Measurements from ENCODE around the gene SPN. TPM values are rescaled to one million over a fixed set of nuclear protein-coding genes. Genes with fewer than 3 reads are reported as not detected.

SPN gene
- total and polyA plus RNA-seq, 2 donors = 0.85 to 1.4 TPM

DNA sequence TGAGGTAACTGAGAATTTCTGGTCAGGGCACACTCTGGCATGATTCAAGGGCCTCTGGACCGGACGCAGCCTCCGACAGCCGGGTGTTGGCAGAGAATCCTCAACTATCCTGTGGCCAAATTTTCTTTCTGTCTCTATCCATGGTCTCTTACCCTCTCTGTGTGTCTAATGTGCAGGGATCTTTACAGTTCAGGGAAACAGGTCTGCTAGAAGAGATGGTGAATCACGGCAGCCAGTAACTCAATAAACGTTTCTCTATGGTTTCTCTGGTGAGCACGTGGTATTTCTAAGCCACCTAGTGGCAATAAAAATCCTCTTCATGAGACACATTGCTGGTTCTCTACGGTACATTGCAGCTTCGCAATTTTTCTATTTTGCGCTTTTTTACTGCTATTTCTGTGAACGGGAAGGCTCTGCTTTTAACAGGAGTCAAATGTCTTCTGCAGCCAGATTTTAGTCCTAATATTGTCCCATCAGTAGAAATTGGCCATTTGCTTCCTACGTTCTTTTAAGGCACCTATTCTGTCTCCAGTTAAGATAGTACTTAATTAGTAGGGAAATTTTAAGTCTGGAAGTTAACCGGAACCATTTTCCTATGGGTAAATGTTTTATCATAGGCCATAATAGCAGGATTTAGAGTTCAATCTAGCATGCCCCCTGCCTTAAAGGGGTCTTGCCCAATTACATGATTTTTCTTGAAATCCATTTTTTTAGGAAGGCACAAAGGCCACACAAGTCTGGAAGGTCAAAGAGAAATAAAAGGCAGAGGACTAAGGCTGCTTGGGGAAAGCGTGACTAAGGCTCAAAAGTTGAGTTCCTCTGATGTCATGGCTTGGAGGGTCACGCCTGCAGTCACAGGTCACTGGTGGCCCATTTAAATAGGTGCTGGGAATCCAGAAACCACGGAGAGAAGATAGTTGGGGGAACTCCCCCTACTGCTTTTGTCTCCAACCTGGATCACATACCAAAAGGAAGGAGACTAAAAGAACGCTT lies 47.5 kb downstream of the SPN start:
- no peak for DNase-seq (ENCODE audit: extremely low spot score)
- no peak overlapping the region for H3K27ac ChIP-seq (ENCODE audit: low read depth)
- WGBS = 43% methylated on average over 17 of the region's 17 CpGs
- no peak overlapping the region for H3K4me3 ChIP-seq (ENCODE audit: low read depth, low read length)
- no peaks in the 10 kb centered on the region for H3K4me1 ChIP-seq (ENCODE audit: insufficient read depth)
- no peaks in the 10 kb centered on the region for H3K36me3 ChIP-seq (ENCODE audit: insufficient read depth)

DNA sequence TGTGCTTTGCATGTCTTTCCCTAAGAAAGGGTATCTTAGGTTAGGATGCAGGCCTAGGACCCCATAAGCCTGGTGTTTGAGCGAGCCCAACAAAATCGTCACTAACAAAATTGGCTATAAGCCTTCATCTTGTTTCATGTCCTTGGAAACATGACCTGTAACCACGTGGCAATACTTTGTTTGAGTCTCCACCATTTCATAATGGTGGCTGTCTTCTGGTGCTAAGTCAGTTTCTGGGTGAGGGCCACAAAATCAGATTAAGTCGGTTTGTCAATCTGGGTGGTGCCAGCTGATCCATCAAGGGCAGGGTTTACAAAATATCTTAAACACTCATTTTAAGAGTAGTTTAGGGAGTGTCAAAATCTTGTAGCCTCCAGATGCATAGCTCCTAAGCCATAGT lies 49.8 kb downstream of the SPN start:
- DNase-seq (ENCODE audit: extremely low spot score) = no peak
- no peak overlapping the region for H3K27ac ChIP-seq (ENCODE audit: low read depth)
- H3K36me3 ChIP-seq (ENCODE audit: insufficient read depth) = no peaks in the 10 kb centered on the region
- no peak overlapping the region for H3K4me3 ChIP-seq (ENCODE audit: low read depth, low read length)
- 72% methylated on average over 4 of the region's 4 CpGs for WGBS
- H3K4me1 ChIP-seq (ENCODE audit: insufficient read depth) = no peaks in the 10 kb centered on the region

GRCh38 chr16:29714396-29714795 lies 51.3 kb downstream of the SPN start:
- H3K36me3 ChIP-seq (ENCODE audit: insufficient read depth) = no peaks in the 10 kb centered on the region
- DNase-seq (ENCODE audit: extremely low spot score) = no peak
- H3K27ac ChIP-seq (ENCODE audit: low read depth) = no peak overlapping the region
- H3K4me3 ChIP-seq (ENCODE audit: low read depth, low read length) = no peak overlapping the region
- 80% methylated on average over 2 of the region's 2 CpGs for WGBS
- H3K4me1 ChIP-seq (ENCODE audit: insufficient read depth) = no peaks in the 10 kb centered on the region

- 21% methylated on average over 1 of the region's 1 CpG for WGBS
- DNase-seq (ENCODE audit: extremely low spot score) = no peak
- Histone ChIP-seq H3K4me3 (ENCODE audit: low read depth, low read length) (no peak overlapping the region), H3K4me1 (ENCODE audit: insufficient read depth) (no peaks in the 10 kb centered on the region), H3K36me3 (ENCODE audit: insufficient read depth) (no peaks in the 10 kb centered on the region), H3K27ac (ENCODE audit: low read depth) (no peak overlapping the region)
Observed at GRCh38 chr16:29714972-29715371, 51.9 kb downstream of the SPN start.

GRCh38 chr16:29717113-29717512 lies 54.1 kb downstream of the SPN start:
- Histone ChIP-seq H3K4me3 (ENCODE audit: low read depth, low read length) (no peak overlapping the region), H3K36me3 (ENCODE audit: insufficient read depth) (no peaks in the 10 kb centered on the region), H3K27ac (ENCODE audit: low read depth) (no peak overlapping the region), H3K4me1 (ENCODE audit: insufficient read depth) (no peaks in the 10 kb centered on the region)
- no peak for DNase-seq (ENCODE audit: extremely low spot score)
- 80% methylated on average over 7 of the region's 7 CpGs for WGBS

DNA sequence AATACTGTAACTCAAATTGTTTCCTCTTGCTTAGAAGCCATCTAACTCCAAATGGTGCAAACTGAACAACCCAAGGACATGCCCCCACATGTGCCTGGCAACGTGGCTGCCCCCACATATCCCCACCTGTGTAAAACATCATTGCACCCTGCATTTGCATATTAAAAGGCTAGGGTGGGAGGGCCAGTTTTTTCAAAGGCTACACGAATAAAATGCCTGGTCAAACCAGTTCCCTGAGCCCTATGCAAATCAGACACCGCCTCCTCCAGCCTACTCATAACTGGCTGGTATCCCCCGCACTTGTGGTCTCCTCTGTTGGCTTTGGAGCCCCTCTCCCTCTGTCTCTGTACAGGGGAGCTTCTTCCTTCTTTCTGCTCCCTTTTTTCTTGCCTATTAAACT lies 56.0 kb downstream of the SPN start:
- Histone ChIP-seq H3K27ac (ENCODE audit: low read depth) (no peak overlapping the region), H3K4me1 (ENCODE audit: insufficient read depth) (no peaks in the 10 kb centered on the region), H3K4me3 (ENCODE audit: low read depth, low read length) (no peak overlapping the region), H3K36me3 (ENCODE audit: insufficient read depth) (no peaks in the 10 kb centered on the region)
- DNase-seq (ENCODE audit: extremely low spot score) = no peak
- 42% methylated on average over 4 of the region's 4 CpGs for WGBS

Other genes starting within 250 kb of the SPN start
- 23.3 TPM for gene BOLA2, start 208.9 kb upstream of the SPN start, total RNA-seq
- gene BOLA2, start 208.9 kb upstream of the SPN start, polyA plus RNA-seq = 15.0 TPM
- gene SLX1B, start 208.7 kb upstream of the SPN start, total RNA-seq = 1.9 TPM
- 37.4 TPM for gene SLX1B, start 208.7 kb upstream of the SPN start, polyA plus RNA-seq
- 2.0 TPM for gene SULT1A4, start 203.3 kb upstream of the SPN start, total RNA-seq
- gene SULT1A4, start 203.3 kb upstream of the SPN start, polyA plus RNA-seq = 23.9 TPM
- gene NPIPB12, start 156.8 kb upstream of the SPN start, total RNA-seq = 57.6 TPM
- 25.1 TPM for gene NPIPB12, start 156.8 kb upstream of the SPN start, polyA plus RNA-seq
- gene QPRT, start 15.9 kb downstream of the SPN start, total RNA-seq = 20.0 TPM
- 13.8 TPM for gene QPRT, start 15.9 kb downstream of the SPN start, polyA plus RNA-seq
- 2.5 TPM for gene C16orf54, start 82.7 kb downstream of the SPN start, total RNA-seq
- 1.9 TPM for gene C16orf54, start 82.7 kb downstream of the SPN start, polyA plus RNA-seq
- gene ZG16, start 115.0 kb downstream of the SPN start, total RNA-seq = not detected
- gene ZG16, start 115.0 kb downstream of the SPN start, polyA plus RNA-seq = not detected
- gene KIF22, start 127.5 kb downstream of the SPN start, total RNA-seq = 37.0 TPM
- 27.0 TPM for gene KIF22, start 127.5 kb downstream of the SPN start, polyA plus RNA-seq
- gene MAZ, start 143.3 kb downstream of the SPN start, total RNA-seq = 136 TPM
- 171 TPM for gene MAZ, start 143.3 kb downstream of the SPN start, polyA plus RNA-seq
- gene PRRT2, start 148.9 kb downstream of the SPN start, total RNA-seq = 7.9 TPM
- gene PRRT2, start 148.9 kb downstream of the SPN start, polyA plus RNA-seq = 8.2 TPM
- gene PAGR1, start 152.9 kb downstream of the SPN start, total RNA-seq = 14.1 TPM
- gene PAGR1, start 152.9 kb downstream of the SPN start, polyA plus RNA-seq = 27.1 TPM
- 42.7 TPM for gene MVP, start 157.2 kb downstream of the SPN start, total RNA-seq
- 143 TPM for gene MVP, start 157.2 kb downstream of the SPN start, polyA plus RNA-seq
- gene CDIPT, start 200.0 kb downstream of the SPN start, total RNA-seq = 35.1 TPM
- gene CDIPT, start 200.0 kb downstream of the SPN start, polyA plus RNA-seq = 179 TPM
- 7.7 TPM for gene SEZ6L2, start 236.3 kb downstream of the SPN start, total RNA-seq
- gene SEZ6L2, start 236.3 kb downstream of the SPN start, polyA plus RNA-seq = 1.5 TPM
- 0.16 TPM for gene ASPHD1, start 237.2 kb downstream of the SPN start, total RNA-seq
- gene ASPHD1, start 237.2 kb downstream of the SPN start, polyA plus RNA-seq = 1.1 TPM